Esophagus squamous epithelium (tissue), 4 donors: ENCODE measurements around the gene ZNF543.

Experiments
- POLR2A ChIP-seq, 4 donors: fragments of 450-650 bp; IDR thresholded peaks; one replicate each; pipeline ENCODE4 v1.6.1; 2017; ENCODE audit warnings: antibody characterized with exemption in 4 of 4, mild to moderate bottlenecking in 4 of 4, moderate library complexity in 3 of 4
- TF ChIP-seq, protein P1 (sequence below), 6 experiments: fragments of 450-650 bp in 4 of 6; fragments of 200-600 bp in 2 of 6; sonication (generic) in 2 of 6; IDR thresholded peaks; one replicate each; pipeline ENCODE4 v1.5.1; 2016 to 2019; ENCODE audit warnings: antibody characterized with exemption in 6 of 6, mild to moderate bottlenecking in 4 of 6, moderate library complexity in 4 of 6

DNA sequence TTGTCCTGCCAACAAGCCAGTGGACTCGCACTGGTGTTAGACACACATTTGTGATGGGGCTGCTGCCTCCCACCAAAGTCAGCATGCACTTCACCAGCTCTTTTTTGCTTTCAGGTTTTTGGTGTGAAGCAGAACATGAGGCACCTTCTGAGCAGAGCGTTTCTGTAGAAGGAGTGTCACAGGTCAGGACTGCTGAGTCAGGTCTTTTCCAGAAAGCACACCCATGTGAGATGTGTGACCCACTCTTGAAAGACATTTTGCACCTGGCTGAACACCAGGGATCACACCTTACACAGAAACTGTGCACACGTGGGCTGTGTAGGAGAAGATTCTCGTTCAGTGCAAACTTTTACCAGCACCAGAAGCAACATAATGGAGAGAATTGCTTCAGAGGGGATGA is 35.6 kb downstream of the ZNF543 start:
- TF ChIP-seq, protein P1, sequence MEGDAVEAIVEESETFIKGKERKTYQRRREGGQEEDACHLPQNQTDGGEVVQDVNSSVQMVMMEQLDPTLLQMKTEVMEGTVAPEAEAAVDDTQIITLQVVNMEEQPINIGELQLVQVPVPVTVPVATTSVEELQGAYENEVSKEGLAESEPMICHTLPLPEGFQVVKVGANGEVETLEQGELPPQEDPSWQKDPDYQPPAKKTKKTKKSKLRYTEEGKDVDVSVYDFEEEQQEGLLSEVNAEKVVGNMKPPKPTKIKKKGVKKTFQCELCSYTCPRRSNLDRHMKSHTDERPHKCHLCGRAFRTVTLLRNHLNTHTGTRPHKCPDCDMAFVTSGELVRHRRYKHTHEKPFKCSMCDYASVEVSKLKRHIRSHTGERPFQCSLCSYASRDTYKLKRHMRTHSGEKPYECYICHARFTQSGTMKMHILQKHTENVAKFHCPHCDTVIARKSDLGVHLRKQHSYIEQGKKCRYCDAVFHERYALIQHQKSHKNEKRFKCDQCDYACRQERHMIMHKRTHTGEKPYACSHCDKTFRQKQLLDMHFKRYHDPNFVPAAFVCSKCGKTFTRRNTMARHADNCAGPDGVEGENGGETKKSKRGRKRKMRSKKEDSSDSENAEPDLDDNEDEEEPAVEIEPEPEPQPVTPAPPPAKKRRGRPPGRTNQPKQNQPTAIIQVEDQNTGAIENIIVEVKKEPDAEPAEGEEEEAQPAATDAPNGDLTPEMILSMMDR (IDR thresholded peaks at IDR 0.05) = no peak
- no peak for TF ChIP-seq POLR2A (IDR thresholded peaks at IDR 0.05)
